ENCODE data around the gene VHLL.

Gene VHLL

DNA sequence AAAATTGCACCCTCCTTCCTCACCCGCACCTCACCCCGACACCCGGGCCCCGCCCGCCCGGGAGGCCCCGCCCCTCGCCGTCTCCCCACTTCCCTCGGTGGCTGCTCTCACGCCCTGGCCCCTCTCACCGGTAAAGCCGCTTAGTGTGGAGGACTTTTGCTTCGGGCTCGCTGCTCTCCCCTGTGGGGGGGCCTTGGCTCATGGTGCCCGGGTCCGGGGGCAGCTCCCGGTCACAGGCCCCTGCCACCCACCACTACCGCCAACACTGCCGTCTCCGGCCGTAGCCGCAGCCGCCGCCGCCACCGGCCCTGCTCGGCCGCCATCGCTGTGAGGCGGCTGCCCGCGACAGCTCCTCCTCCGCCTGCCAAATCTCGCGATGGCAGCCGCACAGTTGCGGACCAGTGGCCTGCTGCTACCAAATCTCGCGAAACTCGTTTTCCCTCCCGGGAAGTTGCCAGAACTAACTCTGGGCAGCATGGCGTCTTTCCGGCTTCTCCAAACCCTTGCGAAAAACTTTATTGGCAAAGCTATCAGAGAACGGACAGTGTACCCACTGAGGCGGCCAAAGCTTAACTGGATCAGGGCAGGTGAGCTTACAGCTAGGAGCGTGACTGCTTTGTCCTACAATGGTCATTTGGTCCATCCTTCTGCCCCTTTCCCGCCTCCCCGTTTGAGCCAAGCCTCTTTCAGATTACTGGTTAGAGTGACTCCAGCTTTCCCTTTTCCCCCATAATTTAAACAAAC lies 16.5 kb downstream of the VHLL start, which contains the start of gene SMG5:
SMG5 (minus strand) TSS at position 347 of the 744 bp plus-strand sequence; CDS start at position 202, 145 bp downstream.
- TF ChIP-seq POLR2AphosphoS5 (IDR thresholded peaks at IDR 0.05; ENCODE audit: low read depth, low read length): peak; percentile 84
- peak; percentile 96; the same call in 1 of the 2 replicates for TF ChIP-seq SIN3A (IDR thresholded peaks at IDR 0.05; ENCODE audit: borderline replicate concordance, insufficient read depth, low read length)
- TF ChIP-seq TAF1 (IDR thresholded peaks at IDR 0.05; ENCODE audit: borderline replicate concordance, insufficient read depth, low read length): peak; percentile 87
- TF ChIP-seq FOXP2 (optimal IDR thresholded peaks at IDR 0.05; ENCODE audit: borderline replicate concordance, extremely low read depth, extremely low read length, insufficient read depth): peak; percentile 66
- TF ChIP-seq, protein P1, sequence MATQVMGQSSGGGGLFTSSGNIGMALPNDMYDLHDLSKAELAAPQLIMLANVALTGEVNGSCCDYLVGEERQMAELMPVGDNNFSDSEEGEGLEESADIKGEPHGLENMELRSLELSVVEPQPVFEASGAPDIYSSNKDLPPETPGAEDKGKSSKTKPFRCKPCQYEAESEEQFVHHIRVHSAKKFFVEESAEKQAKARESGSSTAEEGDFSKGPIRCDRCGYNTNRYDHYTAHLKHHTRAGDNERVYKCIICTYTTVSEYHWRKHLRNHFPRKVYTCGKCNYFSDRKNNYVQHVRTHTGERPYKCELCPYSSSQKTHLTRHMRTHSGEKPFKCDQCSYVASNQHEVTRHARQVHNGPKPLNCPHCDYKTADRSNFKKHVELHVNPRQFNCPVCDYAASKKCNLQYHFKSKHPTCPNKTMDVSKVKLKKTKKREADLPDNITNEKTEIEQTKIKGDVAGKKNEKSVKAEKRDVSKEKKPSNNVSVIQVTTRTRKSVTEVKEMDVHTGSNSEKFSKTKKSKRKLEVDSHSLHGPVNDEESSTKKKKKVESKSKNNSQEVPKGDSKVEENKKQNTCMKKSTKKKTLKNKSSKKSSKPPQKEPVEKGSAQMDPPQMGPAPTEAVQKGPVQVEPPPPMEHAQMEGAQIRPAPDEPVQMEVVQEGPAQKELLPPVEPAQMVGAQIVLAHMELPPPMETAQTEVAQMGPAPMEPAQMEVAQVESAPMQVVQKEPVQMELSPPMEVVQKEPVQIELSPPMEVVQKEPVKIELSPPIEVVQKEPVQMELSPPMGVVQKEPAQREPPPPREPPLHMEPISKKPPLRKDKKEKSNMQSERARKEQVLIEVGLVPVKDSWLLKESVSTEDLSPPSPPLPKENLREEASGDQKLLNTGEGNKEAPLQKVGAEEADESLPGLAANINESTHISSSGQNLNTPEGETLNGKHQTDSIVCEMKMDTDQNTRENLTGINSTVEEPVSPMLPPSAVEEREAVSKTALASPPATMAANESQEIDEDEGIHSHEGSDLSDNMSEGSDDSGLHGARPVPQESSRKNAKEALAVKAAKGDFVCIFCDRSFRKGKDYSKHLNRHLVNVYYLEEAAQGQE (IDR thresholded peaks at IDR 0.05; ENCODE audit: insufficient read depth in 1 of 2, low read depth in 2 of 2, low read length in 2 of 2): peak in 1 of 2 experiments; percentile 31; a peak in 1 of 4 replicates

DNA sequence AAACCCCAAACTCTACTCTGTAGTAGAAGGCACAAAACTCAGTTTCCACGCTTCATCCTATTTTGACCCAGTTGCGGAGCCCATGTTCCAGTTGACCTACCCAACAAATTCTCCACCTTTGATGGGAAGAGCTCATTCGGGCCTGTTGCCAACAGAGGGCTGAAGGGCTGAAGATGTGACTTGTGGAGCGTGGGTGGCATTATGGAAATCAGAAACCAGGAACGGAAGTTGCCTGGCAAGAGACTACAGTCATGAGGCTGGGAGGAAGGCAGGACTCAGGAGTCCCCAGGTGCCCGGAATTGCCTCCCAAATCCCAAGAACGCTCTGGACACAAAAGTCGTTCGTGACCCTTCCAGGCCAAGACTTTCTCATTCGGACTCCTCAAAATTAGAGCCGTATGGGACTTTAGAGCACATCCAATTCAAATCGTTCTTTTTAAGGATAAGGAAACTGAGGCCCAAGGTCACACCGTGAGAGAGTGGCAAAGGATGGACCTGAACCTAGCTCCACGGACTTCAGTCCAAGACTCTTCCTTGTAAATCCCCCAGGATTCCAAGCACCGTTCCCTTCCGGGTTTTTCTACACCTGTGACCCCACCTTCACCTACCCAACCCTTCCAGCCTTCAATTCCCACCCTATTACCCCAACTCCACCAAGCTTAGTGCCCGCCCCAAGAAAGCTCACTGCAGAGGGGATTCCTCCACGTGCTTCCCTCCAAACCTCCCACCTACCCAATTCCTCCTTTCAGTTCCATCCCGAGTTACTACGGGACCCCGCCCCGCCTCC lies 17.2 kb downstream of the VHLL start:
- TF ChIP-seq TAF1 (IDR thresholded peaks at IDR 0.05; ENCODE audit: borderline replicate concordance, insufficient read depth, low read length) (peak; percentile 46; the same call in 1 of the 2 replicates), POLR2AphosphoS5 (IDR thresholded peaks at IDR 0.05; ENCODE audit: low read depth, low read length) (no peak), SIN3A (IDR thresholded peaks at IDR 0.05; ENCODE audit: borderline replicate concordance, insufficient read depth, low read length) (0 out of 2 replicates have a peak, but pooled peaks have one; percentile 18), FOXP2 (optimal IDR thresholded peaks at IDR 0.05; ENCODE audit: borderline replicate concordance, extremely low read depth, extremely low read length, insufficient read depth) (no peak)
- TF ChIP-seq, protein P1 (IDR thresholded peaks at IDR 0.05; ENCODE audit: insufficient read depth in 1 of 2, low read depth in 2 of 2, low read length in 2 of 2): no peak

DNA sequence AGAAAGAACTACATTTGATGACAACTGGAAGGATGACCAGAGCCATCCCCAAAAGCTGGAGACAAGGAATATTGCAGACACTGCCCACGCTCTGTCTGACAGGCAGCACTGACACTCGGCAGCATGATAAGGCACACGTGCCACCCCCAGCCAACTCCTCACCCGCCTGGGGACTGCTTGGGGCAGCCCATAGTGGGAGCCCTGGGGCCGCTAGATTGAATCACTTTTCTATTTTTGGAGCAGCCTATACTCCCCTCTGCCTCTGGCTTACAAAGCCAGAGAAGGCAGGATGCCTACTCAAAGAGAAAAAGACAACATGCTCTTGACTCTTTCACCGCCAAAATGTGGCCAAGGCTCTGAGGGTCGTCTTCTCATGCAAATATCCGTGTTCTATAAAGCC lies 17.8 kb downstream of the VHLL start:
- TF ChIP-seq FOXP2 (optimal IDR thresholded peaks at IDR 0.05; ENCODE audit: borderline replicate concordance, extremely low read depth, extremely low read length, insufficient read depth) (no peak), SIN3A (IDR thresholded peaks at IDR 0.05; ENCODE audit: borderline replicate concordance, insufficient read depth, low read length) (peak; percentile 75; the same call in 1 of the 2 replicates), TAF1 (IDR thresholded peaks at IDR 0.05; ENCODE audit: borderline replicate concordance, insufficient read depth, low read length) (0 out of 2 replicates have a peak, but pooled peaks have one; percentile 0), POLR2AphosphoS5 (IDR thresholded peaks at IDR 0.05; ENCODE audit: low read depth, low read length) (no peak)
- TF ChIP-seq, protein P1 (IDR thresholded peaks at IDR 0.05; ENCODE audit: insufficient read depth in 1 of 2, low read depth in 2 of 2, low read length in 2 of 2): no peak

DNA sequence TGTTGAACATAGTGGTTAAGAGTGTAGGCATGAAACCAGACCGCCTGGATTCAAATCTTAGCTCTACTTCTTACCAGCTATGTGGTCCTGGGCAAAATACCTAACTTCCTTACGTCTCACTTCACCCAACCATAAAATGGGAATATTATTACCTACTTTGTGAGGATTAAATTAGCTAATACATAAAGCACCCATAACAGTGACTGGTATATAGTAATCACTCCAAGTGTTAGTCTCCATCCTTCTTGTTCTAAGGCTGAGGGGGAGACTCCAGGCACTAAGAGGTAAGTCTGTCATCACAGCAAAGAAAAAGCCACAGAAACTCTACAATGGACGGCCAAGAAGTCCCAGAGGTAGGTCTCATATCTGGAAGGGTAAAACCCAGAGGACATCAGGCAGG lies 19.3 kb downstream of the VHLL start:
- TF ChIP-seq, protein P1 (IDR thresholded peaks at IDR 0.05; ENCODE audit: insufficient read depth in 1 of 2, low read depth in 2 of 2, low read length in 2 of 2): no peak
- TF ChIP-seq SIN3A (IDR thresholded peaks at IDR 0.05; ENCODE audit: borderline replicate concordance, insufficient read depth, low read length): no peak
- no peak for TF ChIP-seq TAF1 (IDR thresholded peaks at IDR 0.05; ENCODE audit: borderline replicate concordance, insufficient read depth, low read length)
- no peak for TF ChIP-seq FOXP2 (optimal IDR thresholded peaks at IDR 0.05; ENCODE audit: borderline replicate concordance, extremely low read depth, extremely low read length, insufficient read depth)
- TF ChIP-seq POLR2AphosphoS5 (IDR thresholded peaks at IDR 0.05; ENCODE audit: low read depth, low read length): no peak
